ENCODE results near the gene PARP16. TPM values are rescaled to one million over a fixed set of nuclear protein-coding genes. Genes with fewer than 3 reads are reported as not detected.

PARP16 gene
- total and polyA plus RNA-seq, 7 experiments from 2014 or later = 10.9 to 45.7 (median 19.4) TPM

GRCh38 chr15:65311760-65312159 lies 25.1 kb upstream of the PARP16 start:
- H3K9me3 Mint-ChIP-seq = no peaks in the 10 kb centered on the region
- Histone ChIP-seq H3K27me3 (ENCODE audit: control insufficient read depth in 2 of 2, insufficient read depth in 2 of 2, low read length in 2 of 2) (no peaks in the 10 kb centered on the region), H3K36me3 (ENCODE audit: control insufficient read depth in 2 of 3, insufficient read depth in 3 of 3, low read length in 3 of 3) (no peaks in the 10 kb centered on the region), H3K4me1 (ENCODE audit: control insufficient read depth in 2 of 2, insufficient read depth in 2 of 2, low read length in 2 of 2) (no peaks in the 10 kb centered on the region), H3K27ac (ENCODE audit: low read depth, low read length) (no peak overlapping the region), H3K9me3 (ENCODE audit: control insufficient read depth in 2 of 3, low read length in 3 of 3) (no peaks in the 10 kb centered on the region), H3K4me3 (ENCODE audit: low read length) (no peak overlapping the region)
- ChIA-PET POLR2A (no interaction called here), CTCF (no interaction called here)
- no peaks in the 10 kb centered on the region for H3K36me3 Mint-ChIP-seq
- H3K27ac Mint-ChIP-seq = no peak overlapping the region
- no peak for DNase-seq
- ATAC-seq = no peak
- intact Hi-C loops (cut with micrococcal nuclease) = no loop called here
- no peak overlapping the region for H3K4me3 Mint-ChIP-seq
- H3K27me3 Mint-ChIP-seq = peaks cover 0 to 6% (median 0%) of the 10 kb centered on the region in 5 donors
- peaks cover 0 to under 1% (median 0%) of the 10 kb centered on the region in 7 donors for H3K4me1 Mint-ChIP-seq

- H3K27me3 Mint-ChIP-seq = peaks cover 0 to 8% (median 0%) of the 10 kb centered on the region in 5 donors
- Histone ChIP-seq H3K27me3 (ENCODE audit: control insufficient read depth in 2 of 2, insufficient read depth in 2 of 2, low read length in 2 of 2) (no peaks in the 10 kb centered on the region), H3K9me3 (ENCODE audit: control insufficient read depth in 2 of 3, low read length in 3 of 3) (no peaks in the 10 kb centered on the region), H3K27ac (ENCODE audit: low read depth, low read length) (no peak overlapping the region), H3K36me3 (ENCODE audit: control insufficient read depth in 2 of 3, insufficient read depth in 3 of 3, low read length in 3 of 3) (no peaks in the 10 kb centered on the region), H3K4me3 (ENCODE audit: low read length) (no peak overlapping the region), H3K4me1 (ENCODE audit: control insufficient read depth in 2 of 2, insufficient read depth in 2 of 2, low read length in 2 of 2) (no peaks in the 10 kb centered on the region)
- H3K36me3 Mint-ChIP-seq = no peaks in the 10 kb centered on the region
- no peaks in the 10 kb centered on the region for H3K9me3 Mint-ChIP-seq
- H3K27ac Mint-ChIP-seq = no peak overlapping the region
- peaks cover 0 to 12% (median 9%) of the 10 kb centered on the region in 7 donors for H3K4me1 Mint-ChIP-seq
- DNase-seq (no peak), ATAC-seq (no peak)
- intact Hi-C loops (cut with micrococcal nuclease) = no loop called here
- ChIA-PET POLR2A (interaction anchor here (0.6 kb wide), 1 partner anchor 1439 kb away, joined by 4 read pairs; no protein-coding TSS in a partner anchor), CTCF (interaction anchor here (0.7 to 0.8 kb wide), 2 partner anchors 10 to 1537 kb away, joined by 3 read pairs; no protein-coding TSS in a partner anchor)
- no peak overlapping the region for H3K4me3 Mint-ChIP-seq
Measured at GRCh38 chr15:65310431-65311137, 23.9 kb upstream of the PARP16 start.

GRCh38 chr15:65309882-65310418 lies 23.3 kb upstream of the PARP16 start:
- no peaks in the 10 kb centered on the region for H3K9me3 ChIP-seq (ENCODE audit: control insufficient read depth in 2 of 3, low read length in 3 of 3)
- no peak overlapping the region for H3K4me3 ChIP-seq (ENCODE audit: low read length)
- no peaks in the 10 kb centered on the region for H3K27me3 ChIP-seq (ENCODE audit: control insufficient read depth in 2 of 2, insufficient read depth in 2 of 2, low read length in 2 of 2)
- CTCF ChIA-PET = no interaction called here
- Mint-ChIP-seq H3K4me1 (peaks cover 0 to 14% (median 13%) of the 10 kb centered on the region in 7 donors), H3K9me3 (peaks cover 0 to 2% (median 0%) of the 10 kb centered on the region in 11 donors), H3K27ac (no peak overlapping the region), H3K36me3 (no peaks in the 10 kb centered on the region), H3K27me3 (peaks cover 0 to 11% (median 0%) of the 10 kb centered on the region in 5 donors), H3K4me3 (no peak overlapping the region)
- intact Hi-C loops (cut with micrococcal nuclease) = loop anchor here (10.0 kb wide), 3 partner anchors 485 to 985 kb away; partner anchors contain the start of genes DENND4A (in 1 of the 2), DIS3L (in 1 of the 2), PCLAF (in 1 of the 2) and TRIP4 (in 1 of the 2)
- H3K36me3 ChIP-seq (ENCODE audit: control insufficient read depth in 2 of 3, insufficient read depth in 3 of 3, low read length in 3 of 3) = no peaks in the 10 kb centered on the region
- POLR2A ChIA-PET = no interaction called here
- H3K4me1 ChIP-seq (ENCODE audit: control insufficient read depth in 2 of 2, insufficient read depth in 2 of 2, low read length in 2 of 2) = peaks cover 0 to 3% of the 10 kb centered on the region in 2 donors
- ATAC-seq (no peak), DNase-seq (no peak)
- no peak overlapping the region for H3K27ac ChIP-seq (ENCODE audit: low read depth, low read length)

- H3K4me3 Mint-ChIP-seq = no peak overlapping the region
- H3K27me3 ChIP-seq (ENCODE audit: control insufficient read depth in 2 of 2, insufficient read depth in 2 of 2, low read length in 2 of 2) = no peaks in the 10 kb centered on the region
- peaks cover 4 to 25% (median 23%) of the 10 kb centered on the region in 7 donors for H3K4me1 Mint-ChIP-seq
- H3K9me3 Mint-ChIP-seq = peaks cover 0 to 12% (median 0%) of the 10 kb centered on the region in 11 donors
- intact Hi-C loops (cut with micrococcal nuclease) = loop anchor here (10.0 kb wide), 3 partner anchors 487 to 987 kb away; partner anchors contain the start of genes DENND4A (in 1 of the 2), DIS3L (in 1 of the 2), PCLAF (in 1 of the 2) and TRIP4 (in 1 of the 2)
- H3K9me3 ChIP-seq (ENCODE audit: control insufficient read depth in 2 of 3, low read length in 3 of 3) = no peaks in the 10 kb centered on the region
- H3K36me3 Mint-ChIP-seq = no peaks in the 10 kb centered on the region
- CTCF ChIA-PET = interaction anchor here (0.7 to 1.6 kb wide), 2 partner anchors 77 to 125 kb away, joined by 3 to 4 read pairs; no protein-coding TSS in a partner anchor
- no peak overlapping the region for H3K27ac Mint-ChIP-seq
- no peak for DNase-seq
- no peak overlapping the region for H3K4me3 ChIP-seq (ENCODE audit: low read length)
- H3K4me1 ChIP-seq (ENCODE audit: control insufficient read depth in 2 of 2, insufficient read depth in 2 of 2, low read length in 2 of 2) = peaks cover 0 to 9% of the 10 kb centered on the region in 2 donors
- POLR2A ChIA-PET = interaction anchor here (1.3 kb wide), 1 partner anchor 10 kb away, joined by 3 read pairs; no protein-coding TSS in a partner anchor
- H3K36me3 ChIP-seq (ENCODE audit: control insufficient read depth in 2 of 3, insufficient read depth in 3 of 3, low read length in 3 of 3) = no peaks in the 10 kb centered on the region
- ATAC-seq = no peak
- no peak overlapping the region for H3K27ac ChIP-seq (ENCODE audit: low read depth, low read length)
- peaks cover 0 to 16% (median 0%) of the 10 kb centered on the region in 5 donors for H3K27me3 Mint-ChIP-seq
Measured at GRCh38 chr15:65307978-65308377, 21.3 kb upstream of the PARP16 start.

GRCh38 chr15:65306551-65306950 lies 19.9 kb upstream of the PARP16 start:
- peaks cover 0 to 11% (median 0%) of the 10 kb centered on the region in 5 donors for H3K27me3 Mint-ChIP-seq
- Histone ChIP-seq H3K9me3 (ENCODE audit: control insufficient read depth in 2 of 3, low read length in 3 of 3) (no peaks in the 10 kb centered on the region), H3K27ac (ENCODE audit: low read depth, low read length) (no peak overlapping the region), H3K36me3 (ENCODE audit: control insufficient read depth in 2 of 3, insufficient read depth in 3 of 3, low read length in 3 of 3) (no peaks in the 10 kb centered on the region), H3K4me1 (ENCODE audit: control insufficient read depth in 2 of 2, insufficient read depth in 2 of 2, low read length in 2 of 2) (peaks cover 0 to 9% of the 10 kb centered on the region in 2 donors), H3K4me3 (ENCODE audit: low read length) (no peak overlapping the region), H3K27me3 (ENCODE audit: control insufficient read depth in 2 of 2, insufficient read depth in 2 of 2, low read length in 2 of 2) (no peaks in the 10 kb centered on the region)
- POLR2A ChIA-PET = interaction anchor here (0.7 to 3.6 kb wide), 3 partner anchors 10 to 172 kb away, joined by 6 to 52 read pairs (median 32); partner anchors contain the start of genes PARP16 and RNU5A-1
- peak overlapping the region in 8 of 9 donors; percentile 30 to 99 (median 72) for H3K27ac Mint-ChIP-seq
- no peaks in the 10 kb centered on the region for H3K36me3 Mint-ChIP-seq
- CTCF ChIA-PET = interaction anchor here (0.7 to 1.1 kb wide), 2 partner anchors 9 to 444 kb away, joined by 4 to 6 read pairs; no protein-coding TSS in a partner anchor
- no peak for ATAC-seq
- H3K9me3 Mint-ChIP-seq = peaks cover 0 to 12% (median 0%) of the 10 kb centered on the region in 11 donors
- H3K4me3 Mint-ChIP-seq = peak overlapping the region in 4 of 10 donors; percentile 26 to 54 (median 48)
- peaks cover 4 to 25% (median 23%) of the 10 kb centered on the region in 7 donors for H3K4me1 Mint-ChIP-seq
- DNase-seq = no peak
- intact Hi-C loops (cut with micrococcal nuclease) = loop anchor here (10.0 kb wide), 3 partner anchors 488 to 988 kb away; partner anchors contain the start of genes DENND4A (in 1 of the 2), DIS3L (in 1 of the 2), PCLAF (in 1 of the 2) and TRIP4 (in 1 of the 2)

- Mint-ChIP-seq H3K27me3 (peaks cover 0 to 11% (median 0%) of the 10 kb centered on the region in 5 donors), H3K27ac (peak overlapping the region in 7 of 9 donors; percentile 8 to 99 (median 65)), H3K4me1 (peaks cover 4 to 25% (median 23%) of the 10 kb centered on the region in 7 donors), H3K4me3 (peak overlapping the region in 6 of 10 donors; percentile 29 to 99 (median 45)), H3K9me3 (peaks cover 0 to 12% (median 0%) of the 10 kb centered on the region in 11 donors), H3K36me3 (no peaks in the 10 kb centered on the region)
- DNase-seq (no peak), ATAC-seq (no peak)
- no peak overlapping the region for H3K27ac ChIP-seq (ENCODE audit: low read depth, low read length)
- H3K4me1 ChIP-seq (ENCODE audit: control insufficient read depth in 2 of 2, insufficient read depth in 2 of 2, low read length in 2 of 2) = peaks cover 0 to 9% of the 10 kb centered on the region in 2 donors
- ChIA-PET POLR2A (interaction anchor here (0.6 to 3.6 kb wide), 5 partner anchors 9 to 604 kb away, joined by 3 to 52 read pairs (median 8); partner anchors contain the start of genes PARP16 and RNU5A-1), CTCF (interaction anchor here (0.7 to 1.1 kb wide), 2 partner anchors 8 to 443 kb away, joined by 4 to 6 read pairs; no protein-coding TSS in a partner anchor)
- no peaks in the 10 kb centered on the region for H3K27me3 ChIP-seq (ENCODE audit: control insufficient read depth in 2 of 2, insufficient read depth in 2 of 2, low read length in 2 of 2)
- H3K9me3 ChIP-seq (ENCODE audit: control insufficient read depth in 2 of 3, low read length in 3 of 3) = no peaks in the 10 kb centered on the region
- H3K4me3 ChIP-seq (ENCODE audit: low read length) = no peak overlapping the region
- H3K36me3 ChIP-seq (ENCODE audit: control insufficient read depth in 2 of 3, insufficient read depth in 3 of 3, low read length in 3 of 3) = no peaks in the 10 kb centered on the region
- intact Hi-C loops (cut with micrococcal nuclease) = loop anchor here (2.0 to 10.0 kb wide), 9 partner anchors 121 to 1213 kb away; partner anchors contain the start of genes CIAO2A (in 1 of the 2), CLPX (in 1 of the 2), DENND4A (in 1 of the 2) and DIS3L (in 1 of the 2)
Measured at GRCh38 chr15:65305776-65306175, 19.1 kb upstream of the PARP16 start.

All from naive thymus-derived CD4-positive, alpha-beta T cell (primary cell).